ENCODE measurements around the gene OR52L1. TPM values are rescaled to one million over a fixed set of nuclear protein-coding genes. Genes with fewer than 3 reads are reported as not detected.

The OR52L1 gene
- total and polyA plus RNA-seq, 10 donors = not detected

GRCh38 chr11:5955586-5955985 lies 31.2 kb downstream of the OR52L1 start:
- Histone ChIP-seq H3K4me1 (no peaks in the 10 kb centered on the region), H3K9me3 (peaks cover 0 to 11% (median 10%) of the 10 kb centered on the region in 8 donors), H3K36me3 (no peaks in the 10 kb centered on the region), H3K27me3 (replicated peaks in 1 of 7) (no peaks in the 10 kb centered on the region), H3K27ac (no peak overlapping the region), H3K4me3 (no peak overlapping the region)
- DNase-seq = no peak
- TF ChIP-seq POLR2A (IDR thresholded peaks at IDR 0.05) = no peak
- TF ChIP-seq POLR2AphosphoS5 (IDR thresholded peaks at IDR 0.05) = no peak
- TF ChIP-seq, protein P1, sequence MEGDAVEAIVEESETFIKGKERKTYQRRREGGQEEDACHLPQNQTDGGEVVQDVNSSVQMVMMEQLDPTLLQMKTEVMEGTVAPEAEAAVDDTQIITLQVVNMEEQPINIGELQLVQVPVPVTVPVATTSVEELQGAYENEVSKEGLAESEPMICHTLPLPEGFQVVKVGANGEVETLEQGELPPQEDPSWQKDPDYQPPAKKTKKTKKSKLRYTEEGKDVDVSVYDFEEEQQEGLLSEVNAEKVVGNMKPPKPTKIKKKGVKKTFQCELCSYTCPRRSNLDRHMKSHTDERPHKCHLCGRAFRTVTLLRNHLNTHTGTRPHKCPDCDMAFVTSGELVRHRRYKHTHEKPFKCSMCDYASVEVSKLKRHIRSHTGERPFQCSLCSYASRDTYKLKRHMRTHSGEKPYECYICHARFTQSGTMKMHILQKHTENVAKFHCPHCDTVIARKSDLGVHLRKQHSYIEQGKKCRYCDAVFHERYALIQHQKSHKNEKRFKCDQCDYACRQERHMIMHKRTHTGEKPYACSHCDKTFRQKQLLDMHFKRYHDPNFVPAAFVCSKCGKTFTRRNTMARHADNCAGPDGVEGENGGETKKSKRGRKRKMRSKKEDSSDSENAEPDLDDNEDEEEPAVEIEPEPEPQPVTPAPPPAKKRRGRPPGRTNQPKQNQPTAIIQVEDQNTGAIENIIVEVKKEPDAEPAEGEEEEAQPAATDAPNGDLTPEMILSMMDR (IDR thresholded peaks at IDR 0.05 in 8 of 11, conservative IDR thresholded peaks at IDR 0.05 in 3 of 11) = no peak
- WGBS, 5 donors = 83 to 95% (median 91%) methylated on average over 3 of the region's 3 CpGs
- intact Hi-C loops (cut with DNase I; ENCODE audit: low total_unique reads) = no loop called here

DNA sequence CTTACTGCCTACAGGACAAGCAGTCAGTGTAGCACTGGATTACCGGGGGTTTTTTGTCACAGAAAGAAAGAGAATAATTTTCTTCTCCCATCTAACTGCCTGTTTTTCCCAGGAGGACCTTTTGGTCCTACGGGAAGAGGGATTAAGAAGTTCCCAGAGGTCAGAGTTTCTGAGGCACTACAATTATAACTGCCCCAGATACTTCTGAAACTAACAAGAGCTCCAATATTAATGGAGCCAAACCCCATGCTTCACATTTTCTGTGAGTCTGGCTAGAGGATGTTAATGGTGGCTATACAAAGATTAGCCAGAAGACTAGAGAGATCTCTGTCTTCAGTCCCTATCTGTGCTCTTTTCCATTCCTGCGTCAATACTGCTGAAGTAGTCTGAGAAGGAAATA lies 44.8 kb downstream of the OR52L1 start, which contains the start of gene OR56A3:
Gene OR56A3, plus strand, starts transcription at position 301 of the 400 bp plus-strand sequence. CDS start 5,096 bp downstream, outside the sequence.
- no peak for TF ChIP-seq POLR2AphosphoS5 (IDR thresholded peaks at IDR 0.05)
- no peak for TF ChIP-seq POLR2A (IDR thresholded peaks at IDR 0.05)
- TF ChIP-seq, protein P1 (IDR thresholded peaks at IDR 0.05 in 8 of 11, conservative IDR thresholded peaks at IDR 0.05 in 3 of 11) = no peak
- peaks cover 0 to 7% (median 0%) of the 10 kb centered on the region in 7 donors for H3K27me3 ChIP-seq (replicated peaks in 1 of 7)
- no peak for DNase-seq
- 84 to 87% (median 84%) methylated on average over 3 of the region's 3 CpGs for WGBS, 5 donors
- H3K9me3 ChIP-seq = peaks cover 0 to 14% (median 0%) of the 10 kb centered on the region in 8 donors
- intact Hi-C loops (cut with DNase I; ENCODE audit: low total_unique reads) = no loop called here
- no peak within 1 kb of the TSS for H3K27ac ChIP-seq
- no peak within 1 kb of the TSS for H3K4me3 ChIP-seq
- no peaks in the 10 kb centered on the region for H3K4me1 ChIP-seq
- H3K36me3 ChIP-seq = no peaks in the 10 kb centered on the region

- DNase-seq = no peak
- H3K27me3 ChIP-seq (replicated peaks in 1 of 7) = peaks cover 0 to 7% (median 0%) of the 10 kb centered on the region in 7 donors
- H3K4me1 ChIP-seq = no peaks in the 10 kb centered on the region
- peaks cover 0 to 14% (median 0%) of the 10 kb centered on the region in 8 donors for H3K9me3 ChIP-seq
- H3K4me3 ChIP-seq = no peak overlapping the region
- 91 to 100% (median 95%) methylated on average over 2 of the region's 2 CpGs for WGBS, 5 donors
- no peak overlapping the region for H3K27ac ChIP-seq
- H3K36me3 ChIP-seq = no peaks in the 10 kb centered on the region
- intact Hi-C loops (cut with DNase I; ENCODE audit: low total_unique reads) = no loop called here
- TF ChIP-seq, protein P1 (IDR thresholded peaks at IDR 0.05 in 8 of 11, conservative IDR thresholded peaks at IDR 0.05 in 3 of 11) = no peak
- no peak for TF ChIP-seq POLR2AphosphoS5 (IDR thresholded peaks at IDR 0.05)
Observed at GRCh38 chr11:5940748-5941147, 46.0 kb downstream of the OR52L1 start.

DNA sequence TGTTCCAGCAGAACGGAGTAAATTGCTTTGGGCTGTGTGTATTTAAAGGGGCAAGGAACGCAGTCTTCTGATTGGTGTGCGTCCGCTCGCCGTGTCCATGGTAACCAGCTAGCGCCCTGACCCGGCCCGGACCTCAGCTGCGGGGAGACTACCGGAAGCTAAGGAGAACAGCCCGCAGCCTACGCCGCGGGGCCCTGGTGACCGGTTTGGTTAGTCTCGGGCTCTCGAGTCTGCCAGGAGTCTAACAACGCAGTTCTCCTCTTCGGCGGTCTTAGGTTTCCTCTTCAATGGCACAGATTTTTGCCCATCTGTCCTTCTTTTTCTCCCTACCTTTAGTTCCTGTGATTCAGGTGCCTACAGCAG lies 48.2 kb downstream of the OR52L1 start:
- TF ChIP-seq, protein P1 (IDR thresholded peaks at IDR 0.05 in 8 of 11, conservative IDR thresholded peaks at IDR 0.05 in 3 of 11) = no peak
- TF ChIP-seq POLR2A (IDR thresholded peaks at IDR 0.05) = no peak
- TF ChIP-seq POLR2AphosphoS5 (IDR thresholded peaks at IDR 0.05) = no peak
- intact Hi-C loops (cut with DNase I; ENCODE audit: low total_unique reads) = no loop called here
- no peak overlapping the region for H3K27ac ChIP-seq
- no peak for DNase-seq
- peaks cover 0 to 7% (median 0%) of the 10 kb centered on the region in 7 donors for H3K27me3 ChIP-seq (replicated peaks in 1 of 7)
- H3K4me3 ChIP-seq = no peak overlapping the region
- peaks cover 0 to 19% (median 0%) of the 10 kb centered on the region in 8 donors for H3K9me3 ChIP-seq
- whole genome bisulfite sequencing, 5 donors = 75 to 86% (median 83%) methylated on average over 21 of the region's 21 CpGs
- H3K36me3 ChIP-seq = no peaks in the 10 kb centered on the region
- H3K4me1 ChIP-seq = no peaks in the 10 kb centered on the region
